Measurements from ENCODE around the gene MYL6B.

- TF ChIP-seq, protein P1, sequence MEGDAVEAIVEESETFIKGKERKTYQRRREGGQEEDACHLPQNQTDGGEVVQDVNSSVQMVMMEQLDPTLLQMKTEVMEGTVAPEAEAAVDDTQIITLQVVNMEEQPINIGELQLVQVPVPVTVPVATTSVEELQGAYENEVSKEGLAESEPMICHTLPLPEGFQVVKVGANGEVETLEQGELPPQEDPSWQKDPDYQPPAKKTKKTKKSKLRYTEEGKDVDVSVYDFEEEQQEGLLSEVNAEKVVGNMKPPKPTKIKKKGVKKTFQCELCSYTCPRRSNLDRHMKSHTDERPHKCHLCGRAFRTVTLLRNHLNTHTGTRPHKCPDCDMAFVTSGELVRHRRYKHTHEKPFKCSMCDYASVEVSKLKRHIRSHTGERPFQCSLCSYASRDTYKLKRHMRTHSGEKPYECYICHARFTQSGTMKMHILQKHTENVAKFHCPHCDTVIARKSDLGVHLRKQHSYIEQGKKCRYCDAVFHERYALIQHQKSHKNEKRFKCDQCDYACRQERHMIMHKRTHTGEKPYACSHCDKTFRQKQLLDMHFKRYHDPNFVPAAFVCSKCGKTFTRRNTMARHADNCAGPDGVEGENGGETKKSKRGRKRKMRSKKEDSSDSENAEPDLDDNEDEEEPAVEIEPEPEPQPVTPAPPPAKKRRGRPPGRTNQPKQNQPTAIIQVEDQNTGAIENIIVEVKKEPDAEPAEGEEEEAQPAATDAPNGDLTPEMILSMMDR (conservative IDR thresholded peaks at IDR 0.05; ENCODE audit: low read depth, low read length): no peak
- TF ChIP-seq EZH2 (IDR thresholded peaks at IDR 0.05; ENCODE audit: low read length, unreplicated experiment): no peak
Measured at GRCh38 chr12:56190695-56191155, 38.3 kb downstream of the MYL6B start.
